ENCODE data around the gene DGKQ. TPM values are rescaled to one million over a fixed set of nuclear protein-coding genes. Genes with fewer than 3 reads are reported as not detected.
"Not testable (repeated sequence)": the region's sequence is repeated elsewhere in the genome, so short reads cannot be mapped to it uniquely, and the experiment has no call there.

DGKQ gene
- total and polyA plus RNA-seq, 2 of the 13 experiments (the other 11 are each of a cell fraction or from before 2014, with no cell fraction given) = 4.5 to 7.2 TPM

- intact Hi-C loops (cut with micrococcal nuclease; ENCODE audit: unreplicated experiment) = no loop called here
- H3K9ac ChIP-seq (ENCODE audit: insufficient read depth, low read depth, low read length) = no peak overlapping the region
- ATAC-seq (no peak), FAIRE-seq (no peak), DNase-seq (ENCODE audit: low spot score) (no peak)
- POLR2A ChIA-PET = no interaction called here
- H3K27ac ChIP-seq (ENCODE audit: extremely low read length, insufficient read depth, low read length) = no peak overlapping the region
- CTCF ChIA-PET (ENCODE audit: low intra/inter-chr PET ratio, low total read pairs) = no interaction called here
- 94% methylated on average over 17 of the region's 17 CpGs for WGBS (ENCODE audit: low lambda C conversion rate)
- H3K4me1 ChIP-seq (ENCODE audit: insufficient read depth, low read length) = no peaks in the 10 kb centered on the region
- peaks cover 14% of the 10 kb centered on the region for H4K20me1 ChIP-seq (ENCODE audit: insufficient read depth, low read length)
- H3K9me3 ChIP-seq (ENCODE audit: low read length) = no peaks in the 10 kb centered on the region
- in situ Hi-C loops (cut with HindIII; ENCODE audit: extremely low pct_ligation_motif_present, low pct_unique_long_range_greater_than_20kb) = no loop called here
- TF ChIP-seq SAP130 (CRISPR knock-in tag; IDR thresholded peaks at IDR 0.05; ENCODE audit: low read depth) (no peak), ZNF30 (CRISPR knock-in tag; IDR thresholded peaks at IDR 0.05) (no peak)
- TF ChIP-seq, protein P1, sequence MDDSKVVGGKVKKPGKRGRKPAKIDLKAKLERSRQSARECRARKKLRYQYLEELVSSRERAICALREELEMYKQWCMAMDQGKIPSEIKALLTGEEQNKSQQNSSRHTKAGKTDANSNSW (CRISPR knock-in tag; IDR thresholded peaks at IDR 0.05; ENCODE audit: borderline replicate concordance) = no peak
- H3K36me3 ChIP-seq (replicated peaks in 1 of 2; ENCODE audit: control insufficient read depth in 1 of 2, insufficient read depth in 2 of 2, low read length in 2 of 2) = peaks cover 0 to 13% of the 10 kb centered on the region in 2 experiments; a peak in 2 of 5 replicates
- H3K4me2 ChIP-seq (ENCODE audit: low read depth, low read length) = no peak overlapping the region
- H3K79me2 ChIP-seq (ENCODE audit: insufficient read depth, low read length) = peaks cover 81% of the 10 kb centered on the region
- BruUV-seq (replicated peaks) = no TSS peak
- H2AFZ ChIP-seq (ENCODE audit: low read length) = no peak overlapping the region
- H3K27me3 ChIP-seq (ENCODE audit: control insufficient read depth in 1 of 2, insufficient read depth in 2 of 2, low read length in 2 of 2) = no peaks in the 10 kb centered on the region
- H3K4me3 ChIP-seq (replicated peaks in 1 of 3; ENCODE audit: insufficient read depth in 1 of 3, low read depth in 2 of 3, low read length in 3 of 3) = no peak overlapping the region
Measured at GRCh38 chr4:921830-922331, 51.5 kb downstream of the DGKQ start.

- ATAC-seq; in situ Hi-C loops (cut with HindIII; ENCODE audit: extremely low pct_ligation_motif_present, low pct_unique_long_range_greater_than_20kb); intact Hi-C loops (cut with micrococcal nuclease; ENCODE audit: unreplicated experiment); POLR2A ChIA-PET; H3K36me3 ChIP-seq (replicated peaks in 1 of 2; ENCODE audit: control insufficient read depth in 1 of 2, insufficient read depth in 2 of 2, low read length in 2 of 2); H3K9me3 ChIP-seq (ENCODE audit: low read length); H3K4me3 ChIP-seq (replicated peaks in 1 of 3; ENCODE audit: insufficient read depth in 1 of 3, low read depth in 2 of 3, low read length in 3 of 3); BruUV-seq (replicated peaks); H3K27ac ChIP-seq (ENCODE audit: extremely low read length, insufficient read depth, low read length); H3K4me1 ChIP-seq (ENCODE audit: insufficient read depth, low read length); H4K20me1 ChIP-seq (ENCODE audit: insufficient read depth, low read length); DNase-seq (ENCODE audit: low spot score); H3K27me3 ChIP-seq (ENCODE audit: control insufficient read depth in 1 of 2, insufficient read depth in 2 of 2, low read length in 2 of 2); H2AFZ ChIP-seq (ENCODE audit: low read length); H3K4me2 ChIP-seq (ENCODE audit: low read depth, low read length); H3K9ac ChIP-seq (ENCODE audit: insufficient read depth, low read depth, low read length); FAIRE-seq; CTCF ChIA-PET (ENCODE audit: low intra/inter-chr PET ratio, low total read pairs); TF ChIP-seq NR2F6 (CRISPR knock-in tag; IDR thresholded peaks at IDR 0.05): not testable (repeated sequence)
- TF ChIP-seq NR2F6 (IDR thresholded peaks at IDR 0.05) = peak; percentile 15; the same call in 1 of the 2 replicates
- WGBS (ENCODE audit: low lambda C conversion rate) = 95% methylated on average over 8 of the region's 15 CpGs
- peaks cover 74% of the 10 kb centered on the region for H3K79me2 ChIP-seq (ENCODE audit: insufficient read depth, low read length)
Measured at GRCh38 chr4:919004-919680, 54.2 kb downstream of the DGKQ start.

DNA sequence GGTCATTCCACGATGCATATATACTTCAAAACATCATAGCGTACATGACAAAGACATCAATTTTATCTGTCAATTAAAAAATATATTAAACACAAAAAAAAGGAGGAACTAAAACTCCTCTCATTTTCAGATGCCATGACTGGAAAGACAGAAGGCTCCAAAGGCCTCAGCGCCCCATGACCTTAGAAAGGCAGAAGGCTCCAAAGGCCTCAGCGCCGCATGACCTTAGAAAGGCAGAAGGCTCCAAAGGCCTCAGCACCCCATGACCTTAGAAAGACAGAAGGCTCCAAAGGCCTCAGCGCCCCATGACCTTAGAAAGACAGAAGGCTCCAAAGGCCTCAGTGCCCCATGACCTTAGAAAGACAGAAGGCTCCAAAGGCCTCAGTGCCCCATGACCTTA lies 54.8 kb downstream of the DGKQ start:
- in situ Hi-C loops (cut with HindIII; ENCODE audit: extremely low pct_ligation_motif_present, low pct_unique_long_range_greater_than_20kb); BruUV-seq (replicated peaks); FAIRE-seq; DNase-seq (ENCODE audit: low spot score); intact Hi-C loops (cut with micrococcal nuclease; ENCODE audit: unreplicated experiment); H3K36me3 ChIP-seq (replicated peaks in 1 of 2; ENCODE audit: control insufficient read depth in 1 of 2, insufficient read depth in 2 of 2, low read length in 2 of 2); H3K9me3 ChIP-seq (ENCODE audit: low read length); H3K4me1 ChIP-seq (ENCODE audit: insufficient read depth, low read length); H3K4me3 ChIP-seq (replicated peaks in 1 of 3; ENCODE audit: insufficient read depth in 1 of 3, low read depth in 2 of 3, low read length in 3 of 3); H4K20me1 ChIP-seq (ENCODE audit: insufficient read depth, low read length); POLR2A ChIA-PET; H3K27ac ChIP-seq (ENCODE audit: extremely low read length, insufficient read depth, low read length); H3K9ac ChIP-seq (ENCODE audit: insufficient read depth, low read depth, low read length); H3K27me3 ChIP-seq (ENCODE audit: control insufficient read depth in 1 of 2, insufficient read depth in 2 of 2, low read length in 2 of 2); H3K4me2 ChIP-seq (ENCODE audit: low read depth, low read length); ATAC-seq; H2AFZ ChIP-seq (ENCODE audit: low read length); CTCF ChIA-PET (ENCODE audit: low intra/inter-chr PET ratio, low total read pairs): not testable (repeated sequence)
- WGBS (ENCODE audit: low lambda C conversion rate) = over 99% methylated on average over 5 of the region's 6 CpGs
- H3K79me2 ChIP-seq (ENCODE audit: insufficient read depth, low read length) = peaks cover 73% of the 10 kb centered on the region
